Measurements from ENCODE around the gene PPP2R5B.

Gene PPP2R5B

DNA sequence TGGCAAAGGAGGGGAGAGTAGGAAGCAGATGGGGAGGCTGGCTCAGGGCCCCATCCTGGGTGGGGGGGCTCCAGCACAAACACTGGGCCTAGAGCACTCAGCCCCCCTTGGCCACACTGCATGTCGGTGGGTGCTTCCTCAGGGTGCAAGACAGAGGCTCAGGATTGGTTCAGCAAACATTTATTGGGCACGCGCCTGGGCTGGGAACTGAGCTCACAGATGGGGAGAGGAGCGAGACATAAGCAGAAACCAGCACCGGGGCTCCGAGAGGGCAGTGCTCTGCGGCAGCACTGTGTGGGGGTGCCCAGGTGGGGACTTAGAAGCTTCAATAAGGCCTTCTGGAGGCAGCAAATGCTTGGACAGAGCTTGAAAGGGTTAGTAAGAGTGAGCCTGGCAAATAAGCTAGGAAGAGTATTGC, 34.0 kb upstream of the PPP2R5B start:
- DNase-seq: no peak

DNA sequence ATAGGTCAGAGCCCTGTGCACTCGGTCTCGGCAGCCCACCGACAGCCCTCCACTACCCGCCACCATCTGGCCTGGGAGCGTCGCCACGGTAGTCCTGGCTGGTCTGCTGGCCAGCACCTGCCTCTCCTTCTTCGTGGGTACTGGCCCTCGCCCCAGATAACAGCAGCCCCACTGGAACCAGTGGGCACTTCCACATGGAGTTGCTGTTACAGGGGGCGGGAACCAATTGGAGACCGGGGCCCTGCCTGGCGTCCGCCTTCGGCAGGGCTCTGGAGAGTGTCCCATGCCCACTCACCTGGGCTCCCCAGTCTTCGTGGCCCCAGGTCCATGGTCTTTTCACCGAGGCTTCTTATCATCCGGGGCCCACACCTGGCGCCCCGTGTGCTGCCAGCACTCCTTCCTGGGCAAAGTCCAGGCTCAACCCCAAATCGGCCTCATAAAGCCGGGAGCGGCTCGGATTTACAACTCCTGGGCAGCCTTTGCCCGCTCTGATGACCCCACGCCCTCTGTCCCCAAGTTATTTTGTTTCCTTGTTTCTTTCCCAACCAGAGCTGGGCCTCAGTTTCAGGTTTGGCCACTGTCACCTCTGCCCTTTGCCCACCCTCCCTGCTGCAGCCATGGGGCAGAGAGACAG, 33.2 kb upstream of the PPP2R5B start:
- no peak for DNase-seq

- no peak for DNase-seq
These were observed 32.6 kb upstream of the PPP2R5B start for GRCh38 chr11:64891880-64892279.

GRCh38 chr11:64892411-64892831, 32.1 kb upstream of the PPP2R5B start:
- no peak for DNase-seq

DNA sequence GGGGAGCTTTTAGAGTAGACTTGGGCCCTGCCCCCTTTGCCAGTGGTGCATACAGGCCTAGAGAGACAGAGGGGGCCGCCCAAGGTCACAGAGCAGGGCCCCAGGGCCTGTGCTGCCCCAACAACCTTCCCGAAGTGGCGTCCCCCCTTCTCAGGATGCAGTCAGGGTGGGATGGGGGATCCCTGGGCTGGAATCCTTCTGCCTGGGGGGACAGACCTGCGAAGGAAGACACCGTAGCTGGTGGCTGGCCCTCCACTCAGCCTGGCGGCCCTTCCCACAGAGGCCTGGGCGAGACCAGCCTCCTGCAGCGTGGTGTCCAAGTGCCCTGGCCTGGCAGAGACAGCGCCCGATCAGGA, 31.7 kb upstream of the PPP2R5B start:
- DNase-seq: no peak

GRCh38 chr11:64893194-64894069, 31.1 kb upstream of the PPP2R5B start:
- no peak for DNase-seq

DNA sequence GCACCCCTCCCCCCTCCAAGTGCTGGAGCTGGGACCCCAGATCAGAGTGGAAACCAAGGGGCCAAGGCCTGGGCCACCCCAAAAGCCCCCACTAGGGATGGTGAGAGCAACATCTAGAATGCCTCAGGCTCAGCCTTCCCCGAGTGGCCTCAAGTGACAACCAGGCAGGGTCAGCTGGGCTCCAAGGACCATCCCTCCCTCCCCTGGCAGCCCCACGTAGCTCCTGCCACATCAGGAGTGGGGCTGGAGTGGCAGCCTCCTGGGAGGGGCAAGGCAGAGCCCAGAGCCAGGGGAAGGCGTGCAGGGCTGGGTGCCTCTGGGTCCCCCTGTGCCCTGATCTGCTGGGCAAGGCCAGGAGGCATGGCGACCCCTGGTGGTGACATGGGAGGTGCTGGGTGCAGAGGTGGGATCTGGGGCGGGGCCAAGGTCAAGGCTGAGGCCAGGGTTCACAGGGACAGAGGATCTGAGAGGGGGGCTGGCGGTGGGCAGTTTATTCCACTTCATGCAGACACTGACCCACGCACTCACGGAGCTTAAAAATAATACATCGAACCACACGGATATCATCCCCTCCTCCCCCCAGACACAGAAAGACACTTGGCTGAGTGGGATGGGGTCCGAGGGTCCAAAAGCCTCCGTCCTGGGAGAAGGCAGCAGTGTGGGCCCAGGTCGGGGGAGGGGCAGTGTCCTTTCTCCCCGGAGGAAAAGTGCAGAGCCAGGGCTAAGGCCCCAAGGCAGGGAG, 30.2 kb upstream of the PPP2R5B start:
- DNase-seq: peak; percentile 92

DNA sequence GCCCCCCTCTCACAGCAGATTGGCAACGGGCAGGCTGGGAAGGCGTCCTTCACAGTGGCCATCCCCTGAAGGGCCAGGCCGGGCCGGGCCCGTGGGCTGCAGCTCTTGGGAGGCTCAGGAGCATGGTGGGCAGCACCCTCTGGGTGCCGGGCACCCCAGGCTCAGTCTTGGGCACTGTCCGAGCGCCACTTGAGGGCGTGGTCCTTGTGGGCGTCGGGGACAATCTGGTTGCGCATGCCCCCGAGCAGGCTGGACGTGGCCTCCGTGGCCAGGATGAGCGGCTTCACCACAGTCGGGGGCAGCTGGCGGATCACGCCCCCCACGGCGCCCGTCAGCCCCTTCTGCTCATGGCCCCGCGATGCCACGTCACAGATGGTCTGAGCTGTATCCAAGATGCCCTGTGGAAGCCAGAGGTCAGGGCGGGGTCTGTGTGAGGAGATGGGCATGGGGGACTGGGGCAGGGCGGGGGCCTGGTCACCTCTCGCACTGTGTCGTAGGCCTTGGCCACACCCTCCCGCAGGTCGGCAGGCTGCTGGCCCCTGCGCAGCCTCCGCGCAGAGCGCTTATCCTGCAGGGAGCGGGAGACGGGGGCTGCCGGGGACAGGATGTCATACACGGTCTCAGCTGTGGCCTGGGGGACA, 29.6 kb upstream of the PPP2R5B start:
- no peak for DNase-seq

DNA sequence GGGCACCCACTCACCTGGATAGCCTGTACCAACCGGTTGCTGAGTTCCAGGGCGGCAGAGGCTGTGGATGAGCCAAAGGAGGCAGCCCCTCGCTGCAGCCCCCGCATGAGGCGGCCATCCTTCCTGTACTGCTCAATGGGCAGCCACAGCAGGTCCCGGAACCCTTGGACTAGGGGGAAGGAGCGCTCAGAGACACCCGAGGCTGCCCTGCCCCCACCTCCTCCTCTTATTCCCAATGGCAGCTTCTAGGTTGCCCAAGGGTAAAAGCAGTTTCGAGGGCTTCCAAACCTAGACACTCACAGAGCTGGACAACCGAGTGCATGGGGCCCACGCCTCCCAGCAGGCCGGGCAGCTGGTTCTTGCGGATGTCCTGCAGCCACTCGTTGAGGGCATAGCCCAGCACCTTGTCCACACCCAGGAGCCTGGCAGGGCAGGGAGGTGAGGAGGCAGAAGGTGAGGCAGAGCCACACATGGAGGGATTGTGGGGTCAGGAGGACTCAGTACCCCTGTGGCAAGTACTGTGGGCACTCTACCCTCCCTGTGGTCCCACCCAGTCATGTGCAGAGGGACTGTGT, 28.0 kb upstream of the PPP2R5B start:
- no peak for DNase-seq

- DNase-seq: no peak
These were observed 27.0 kb upstream of the PPP2R5B start for GRCh38 chr11:64897381-64898075.

GRCh38 chr11:64898076-64898445, 26.4 kb upstream of the PPP2R5B start:
- DNase-seq: no peak

- no peak for DNase-seq
These were observed 25.9 kb upstream of the PPP2R5B start for GRCh38 chr11:64898541-64898940.

DNA sequence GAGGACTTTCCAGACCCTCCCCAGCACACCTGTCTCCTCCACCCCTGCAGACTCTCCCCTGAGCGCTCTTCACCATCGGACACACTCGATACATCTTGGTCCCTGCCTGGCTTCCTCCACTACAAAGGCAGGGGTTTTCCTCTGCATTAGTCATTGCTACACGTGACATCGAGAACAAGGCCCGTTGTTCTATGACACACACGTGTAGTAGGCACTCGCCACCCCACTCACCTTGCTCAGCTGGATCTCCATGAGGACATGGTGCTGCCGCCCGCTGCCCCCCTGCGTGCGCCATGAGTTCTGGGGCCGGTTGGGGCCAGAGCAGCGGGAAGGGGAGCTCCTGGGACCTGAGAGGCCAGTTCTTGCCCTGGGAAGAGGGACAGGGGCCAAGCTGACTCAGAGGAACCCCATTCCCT, 24.2 kb upstream of the PPP2R5B start:
- peak; percentile 55 for DNase-seq

DNA sequence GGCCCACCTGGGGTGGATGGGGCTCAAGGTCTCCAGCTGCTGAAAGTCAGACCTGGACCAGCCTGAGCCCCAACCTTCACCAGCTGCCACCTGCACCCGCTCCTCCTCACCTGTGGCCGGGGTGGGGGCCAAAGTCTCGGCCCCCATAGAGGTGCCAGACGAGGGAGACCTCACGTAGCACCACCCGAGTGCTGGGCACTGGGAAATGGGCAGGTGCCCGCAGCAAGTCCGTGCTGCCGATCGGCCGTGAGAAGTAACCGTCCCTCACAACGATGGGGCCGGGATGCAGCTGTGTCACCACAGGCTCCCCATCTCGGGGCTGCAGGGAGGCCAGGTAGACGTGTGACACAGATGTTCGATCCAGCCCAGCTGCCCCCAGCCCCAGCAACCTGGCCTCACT, 23.7 kb upstream of the PPP2R5B start:
- DNase-seq: no peak

DNA sequence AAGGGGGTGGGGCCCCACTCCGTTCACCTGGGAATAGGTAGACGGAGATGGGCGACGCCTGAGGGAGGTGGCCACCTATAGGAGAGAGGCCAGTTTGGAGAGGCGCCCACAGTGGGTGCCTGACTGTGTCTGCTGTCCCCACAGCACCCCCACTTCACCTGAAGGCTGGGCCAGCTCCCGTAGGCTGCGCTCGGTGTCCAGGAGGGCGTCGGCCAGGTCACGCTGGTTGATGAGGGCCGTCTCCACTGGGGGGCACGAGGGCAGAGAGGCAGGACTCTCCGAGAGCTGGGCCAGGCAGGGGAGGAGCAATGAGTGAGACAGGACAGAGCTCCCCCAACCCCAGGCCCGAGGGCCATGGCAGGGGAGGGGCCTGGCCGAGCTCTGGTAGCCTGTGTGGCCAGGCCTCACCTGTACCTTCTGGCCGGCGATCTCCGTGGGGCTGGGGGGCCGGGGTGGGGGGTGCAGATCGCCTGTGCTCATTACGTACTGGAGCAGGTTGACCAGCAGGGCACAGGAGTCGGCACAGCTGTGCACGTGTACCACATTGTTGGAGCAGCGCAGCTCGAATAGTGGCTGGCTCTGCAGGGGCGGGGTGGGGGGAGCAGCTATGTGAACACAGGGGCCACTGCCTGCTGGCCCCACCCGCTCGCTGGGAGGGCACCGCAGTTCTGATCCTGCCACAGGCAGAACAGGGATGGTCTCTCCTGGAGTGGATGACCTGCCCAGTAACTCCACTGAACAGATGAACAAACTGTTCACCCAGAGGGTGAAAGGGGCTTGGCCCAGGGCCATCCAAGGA, 22.2 kb upstream of the PPP2R5B start:
- no peak for DNase-seq

GRCh38 chr11:64903291-64903833, 21.1 kb upstream of the PPP2R5B start:
- DNase-seq: no peak

GRCh38 chr11:64905516-64906313, 18.8 kb upstream of the PPP2R5B start:
- no peak for DNase-seq

DNA sequence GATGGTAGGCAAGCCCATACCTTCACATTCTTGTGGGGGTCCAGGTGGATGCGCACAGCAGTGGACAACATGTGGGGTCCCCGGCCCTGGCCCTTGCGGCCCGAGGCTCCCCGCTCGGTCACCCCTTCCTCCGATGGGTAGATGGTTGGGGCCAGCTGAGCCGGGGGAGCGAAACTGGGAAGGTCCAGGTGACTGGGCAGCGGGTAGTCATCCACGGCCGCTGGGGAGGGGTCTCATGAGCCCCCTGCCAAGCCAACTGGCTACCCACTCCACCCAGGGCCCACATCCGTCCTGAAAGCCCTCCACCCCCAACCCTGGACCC, 18.2 kb upstream of the PPP2R5B start:
- no peak for DNase-seq

- no peak for DNase-seq
These were observed 15.7 kb upstream of the PPP2R5B start for GRCh38 chr11:64908766-64909165.

- no peak for DNase-seq
These were observed 14.7 kb upstream of the PPP2R5B start for GRCh38 chr11:64909653-64910343.

Data from activated T-cell treated with anti-CD3 and anti-CD28 coated beads, Interleukin-2, amount 50 U/mL, for 1 hour (primary cell).